ENCODE data around the gene SLC22A17. TPM values are rescaled to one million over a fixed set of nuclear protein-coding genes. Genes with fewer than 3 reads are reported as not detected.
A peak's percentile ranks its signal among the peaks of the same experiment; 100 is the strongest.

Gene SLC22A17
- total RNA-seq, 1 experiment from 2014 or later: 42.3 TPM

DNA sequence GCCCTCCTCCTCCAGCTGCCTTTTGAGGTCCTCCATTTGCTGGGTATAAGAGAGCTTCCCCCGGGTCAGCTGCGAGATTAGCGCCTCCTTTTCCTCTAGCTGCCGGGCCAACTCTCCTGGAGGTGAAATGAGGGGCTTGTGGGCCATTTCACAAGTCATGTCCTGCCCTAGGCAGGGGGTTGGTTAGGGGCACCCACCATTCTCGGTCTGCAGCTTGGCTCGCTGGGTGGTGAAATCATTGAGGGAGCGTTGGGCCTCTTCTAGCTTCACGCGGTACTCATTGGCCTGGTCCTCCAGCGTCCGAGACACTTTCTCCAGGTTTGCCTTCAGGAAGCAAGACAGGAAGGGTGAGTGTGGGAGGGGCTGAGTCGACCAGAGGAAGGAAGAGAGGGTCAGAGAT is 36.7 kb upstream of the SLC22A17 start (continued):
- TF ChIP-seq, protein P1, sequence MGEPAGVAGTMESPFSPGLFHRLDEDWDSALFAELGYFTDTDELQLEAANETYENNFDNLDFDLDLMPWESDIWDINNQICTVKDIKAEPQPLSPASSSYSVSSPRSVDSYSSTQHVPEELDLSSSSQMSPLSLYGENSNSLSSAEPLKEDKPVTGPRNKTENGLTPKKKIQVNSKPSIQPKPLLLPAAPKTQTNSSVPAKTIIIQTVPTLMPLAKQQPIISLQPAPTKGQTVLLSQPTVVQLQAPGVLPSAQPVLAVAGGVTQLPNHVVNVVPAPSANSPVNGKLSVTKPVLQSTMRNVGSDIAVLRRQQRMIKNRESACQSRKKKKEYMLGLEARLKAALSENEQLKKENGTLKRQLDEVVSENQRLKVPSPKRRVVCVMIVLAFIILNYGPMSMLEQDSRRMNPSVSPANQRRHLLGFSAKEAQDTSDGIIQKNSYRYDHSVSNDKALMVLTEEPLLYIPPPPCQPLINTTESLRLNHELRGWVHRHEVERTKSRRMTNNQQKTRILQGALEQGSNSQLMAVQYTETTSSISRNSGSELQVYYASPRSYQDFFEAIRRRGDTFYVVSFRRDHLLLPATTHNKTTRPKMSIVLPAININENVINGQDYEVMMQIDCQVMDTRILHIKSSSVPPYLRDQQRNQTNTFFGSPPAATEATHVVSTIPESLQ (CRISPR knock-in tag; IDR thresholded peaks at IDR 0.05): no peak
- TF ChIP-seq NR1H2 (CRISPR knock-in tag; IDR thresholded peaks at IDR 0.05) (no peak), JAZF1 (CRISPR knock-in tag; IDR thresholded peaks at IDR 0.05) (no peak), ZNF423 (CRISPR knock-in tag; IDR thresholded peaks at IDR 0.05) (no peak), ZNF138 (CRISPR knock-in tag; conservative IDR thresholded peaks at IDR 0.05) (no peak)
- TF ChIP-seq, protein P2, sequence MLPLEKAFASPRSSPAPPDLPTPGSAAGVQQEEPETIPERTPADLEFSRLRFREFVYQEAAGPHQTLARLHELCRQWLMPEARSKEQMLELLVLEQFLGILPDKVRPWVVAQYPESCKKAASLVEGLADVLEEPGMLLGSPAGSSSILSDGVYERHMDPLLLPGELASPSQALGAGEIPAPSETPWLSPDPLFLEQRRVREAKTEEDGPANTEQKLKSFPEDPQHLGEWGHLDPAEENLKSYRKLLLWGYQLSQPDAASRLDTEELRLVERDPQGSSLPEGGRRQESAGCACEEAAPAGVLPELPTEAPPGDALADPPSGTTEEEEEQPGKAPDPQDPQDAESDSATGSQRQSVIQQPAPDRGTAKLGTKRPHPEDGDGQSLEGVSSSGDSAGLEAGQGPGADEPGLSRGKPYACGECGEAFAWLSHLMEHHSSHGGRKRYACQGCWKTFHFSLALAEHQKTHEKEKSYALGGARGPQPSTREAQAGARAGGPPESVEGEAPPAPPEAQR (CRISPR knock-in tag; IDR thresholded peaks at IDR 0.05): no peak
- TF ChIP-seq, protein P3, sequence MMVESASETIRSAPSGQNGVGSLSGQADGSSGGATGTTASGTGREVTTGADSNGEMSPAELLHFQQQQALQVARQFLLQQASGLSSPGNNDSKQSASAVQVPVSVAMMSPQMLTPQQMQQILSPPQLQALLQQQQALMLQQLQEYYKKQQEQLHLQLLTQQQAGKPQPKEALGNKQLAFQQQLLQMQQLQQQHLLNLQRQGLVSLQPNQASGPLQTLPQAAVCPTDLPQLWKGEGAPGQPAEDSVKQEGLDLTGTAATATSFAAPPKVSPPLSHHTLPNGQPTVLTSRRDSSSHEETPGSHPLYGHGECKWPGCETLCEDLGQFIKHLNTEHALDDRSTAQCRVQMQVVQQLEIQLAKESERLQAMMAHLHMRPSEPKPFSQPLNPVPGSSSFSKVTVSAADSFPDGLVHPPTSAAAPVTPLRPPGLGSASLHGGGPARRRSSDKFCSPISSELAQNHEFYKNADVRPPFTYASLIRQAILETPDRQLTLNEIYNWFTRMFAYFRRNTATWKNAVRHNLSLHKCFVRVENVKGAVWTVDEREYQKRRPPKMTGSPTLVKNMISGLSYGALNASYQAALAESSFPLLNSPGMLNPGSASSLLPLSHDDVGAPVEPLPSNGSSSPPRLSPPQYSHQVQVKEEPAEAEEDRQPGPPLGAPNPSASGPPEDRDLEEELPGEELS (CRISPR knock-in tag; IDR thresholded peaks at IDR 0.05): no peak
- TF ChIP-seq, protein P4, sequence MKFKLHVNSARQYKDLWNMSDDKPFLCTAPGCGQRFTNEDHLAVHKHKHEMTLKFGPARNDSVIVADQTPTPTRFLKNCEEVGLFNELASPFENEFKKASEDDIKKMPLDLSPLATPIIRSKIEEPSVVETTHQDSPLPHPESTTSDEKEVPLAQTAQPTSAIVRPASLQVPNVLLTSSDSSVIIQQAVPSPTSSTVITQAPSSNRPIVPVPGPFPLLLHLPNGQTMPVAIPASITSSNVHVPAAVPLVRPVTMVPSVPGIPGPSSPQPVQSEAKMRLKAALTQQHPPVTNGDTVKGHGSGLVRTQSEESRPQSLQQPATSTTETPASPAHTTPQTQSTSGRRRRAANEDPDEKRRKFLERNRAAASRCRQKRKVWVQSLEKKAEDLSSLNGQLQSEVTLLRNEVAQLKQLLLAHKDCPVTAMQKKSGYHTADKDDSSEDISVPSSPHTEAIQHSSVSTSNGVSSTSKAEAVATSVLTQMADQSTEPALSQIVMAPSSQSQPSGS (CRISPR knock-in tag; IDR thresholded peaks at IDR 0.05; ENCODE audit: borderline replicate concordance, low read depth): no peak

DNA sequence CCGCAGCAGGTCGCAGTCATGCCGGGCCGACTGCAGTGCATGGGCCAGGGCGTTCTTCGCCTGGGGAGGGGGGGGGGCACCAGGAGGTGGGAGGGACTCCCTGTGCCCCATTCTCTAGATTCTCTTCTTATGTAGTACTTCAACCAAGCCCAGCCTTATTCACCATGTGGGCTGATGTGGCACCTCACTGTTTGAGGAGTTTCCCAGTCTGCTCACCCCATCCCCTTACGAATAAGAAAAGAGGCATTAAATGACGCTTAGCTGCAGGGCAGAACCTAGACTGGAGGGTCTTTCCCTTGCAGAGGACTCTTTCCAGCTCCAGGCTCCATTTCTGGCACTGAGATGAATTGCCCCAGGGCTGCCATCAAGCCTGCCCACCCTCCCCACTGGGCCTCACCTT is 36.3 kb upstream of the SLC22A17 start:
- H3K9me3 Mint-ChIP-seq: peaks cover 5% of the 10 kb centered on the region
- POLR2A ChIA-PET: interaction anchor here (1.6 kb wide), 1 partner anchor 12 kb away, joined by 4 read pairs; the partner anchor contains the start of gene CMTM5
- ATAC-seq (peak; percentile 56), DNase-seq (ENCODE audit: low spot score) (no peak)
- H3K27ac Mint-ChIP-seq: no peak overlapping the region
- CTCF ChIA-PET: interaction anchor here (0.7 to 3.7 kb wide), 8 partner anchors 10 to 906 kb away, joined by 3 to 27 read pairs (median 6); partner anchors contain the start of gene CMTM5
- H3K4me1 Mint-ChIP-seq: peaks cover 17% of the 10 kb centered on the region
- no peaks in the 10 kb centered on the region for H3K36me3 Mint-ChIP-seq
- H3K27me3 Mint-ChIP-seq (ENCODE audit: low read depth): peaks cover 27% of the 10 kb centered on the region
- no peak overlapping the region for H3K4me3 Mint-ChIP-seq
- TF ChIP-seq, protein P5, sequence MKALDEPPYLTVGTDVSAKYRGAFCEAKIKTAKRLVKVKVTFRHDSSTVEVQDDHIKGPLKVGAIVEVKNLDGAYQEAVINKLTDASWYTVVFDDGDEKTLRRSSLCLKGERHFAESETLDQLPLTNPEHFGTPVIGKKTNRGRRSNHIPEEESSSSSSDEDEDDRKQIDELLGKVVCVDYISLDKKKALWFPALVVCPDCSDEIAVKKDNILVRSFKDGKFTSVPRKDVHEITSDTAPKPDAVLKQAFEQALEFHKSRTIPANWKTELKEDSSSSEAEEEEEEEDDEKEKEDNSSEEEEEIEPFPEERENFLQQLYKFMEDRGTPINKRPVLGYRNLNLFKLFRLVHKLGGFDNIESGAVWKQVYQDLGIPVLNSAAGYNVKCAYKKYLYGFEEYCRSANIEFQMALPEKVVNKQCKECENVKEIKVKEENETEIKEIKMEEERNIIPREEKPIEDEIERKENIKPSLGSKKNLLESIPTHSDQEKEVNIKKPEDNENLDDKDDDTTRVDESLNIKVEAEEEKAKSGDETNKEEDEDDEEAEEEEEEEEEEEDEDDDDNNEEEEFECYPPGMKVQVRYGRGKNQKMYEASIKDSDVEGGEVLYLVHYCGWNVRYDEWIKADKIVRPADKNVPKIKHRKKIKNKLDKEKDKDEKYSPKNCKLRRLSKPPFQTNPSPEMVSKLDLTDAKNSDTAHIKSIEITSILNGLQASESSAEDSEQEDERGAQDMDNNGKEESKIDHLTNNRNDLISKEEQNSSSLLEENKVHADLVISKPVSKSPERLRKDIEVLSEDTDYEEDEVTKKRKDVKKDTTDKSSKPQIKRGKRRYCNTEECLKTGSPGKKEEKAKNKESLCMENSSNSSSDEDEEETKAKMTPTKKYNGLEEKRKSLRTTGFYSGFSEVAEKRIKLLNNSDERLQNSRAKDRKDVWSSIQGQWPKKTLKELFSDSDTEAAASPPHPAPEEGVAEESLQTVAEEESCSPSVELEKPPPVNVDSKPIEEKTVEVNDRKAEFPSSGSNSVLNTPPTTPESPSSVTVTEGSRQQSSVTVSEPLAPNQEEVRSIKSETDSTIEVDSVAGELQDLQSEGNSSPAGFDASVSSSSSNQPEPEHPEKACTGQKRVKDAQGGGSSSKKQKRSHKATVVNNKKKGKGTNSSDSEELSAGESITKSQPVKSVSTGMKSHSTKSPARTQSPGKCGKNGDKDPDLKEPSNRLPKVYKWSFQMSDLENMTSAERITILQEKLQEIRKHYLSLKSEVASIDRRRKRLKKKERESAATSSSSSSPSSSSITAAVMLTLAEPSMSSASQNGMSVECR (CRISPR knock-in tag; IDR thresholded peaks at IDR 0.05; ENCODE audit: borderline replicate concordance): no peak
- TF ChIP-seq TP53 (CRISPR knock-in tag; IDR thresholded peaks at IDR 0.05) (no peak), FOXJ3 (CRISPR knock-in tag; IDR thresholded peaks at IDR 0.05; ENCODE audit: borderline replicate concordance) (no peak), HMGA2 (CRISPR knock-in tag; IDR thresholded peaks at IDR 0.05) (no peak), RORB (CRISPR knock-in tag; IDR thresholded peaks at IDR 0.05) (no peak), ZNF671 (CRISPR knock-in tag; IDR thresholded peaks at IDR 0.05) (no peak), JUN (CRISPR knock-in tag; IDR thresholded peaks at IDR 0.05) (no peak), PRRX2 (CRISPR knock-in tag; IDR thresholded peaks at IDR 0.05) (no peak)
- TF ChIP-seq, protein P3 (CRISPR knock-in tag; IDR thresholded peaks at IDR 0.05): no peak
- TF ChIP-seq, protein P6, sequence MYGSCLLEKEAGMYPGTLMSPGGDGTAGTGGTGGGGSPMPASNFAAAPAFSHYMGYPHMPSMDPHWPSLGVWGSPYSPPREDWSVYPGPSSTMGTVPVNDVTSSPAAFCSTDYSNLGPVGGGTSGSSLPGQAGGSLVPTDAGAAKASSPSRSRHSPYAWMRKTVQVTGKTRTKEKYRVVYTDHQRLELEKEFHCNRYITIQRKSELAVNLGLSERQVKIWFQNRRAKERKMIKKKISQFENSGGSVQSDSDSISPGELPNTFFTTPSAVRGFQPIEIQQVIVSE (CRISPR knock-in tag; IDR thresholded peaks at IDR 0.05; ENCODE audit: borderline replicate concordance): no peak
- TF ChIP-seq, protein P7, sequence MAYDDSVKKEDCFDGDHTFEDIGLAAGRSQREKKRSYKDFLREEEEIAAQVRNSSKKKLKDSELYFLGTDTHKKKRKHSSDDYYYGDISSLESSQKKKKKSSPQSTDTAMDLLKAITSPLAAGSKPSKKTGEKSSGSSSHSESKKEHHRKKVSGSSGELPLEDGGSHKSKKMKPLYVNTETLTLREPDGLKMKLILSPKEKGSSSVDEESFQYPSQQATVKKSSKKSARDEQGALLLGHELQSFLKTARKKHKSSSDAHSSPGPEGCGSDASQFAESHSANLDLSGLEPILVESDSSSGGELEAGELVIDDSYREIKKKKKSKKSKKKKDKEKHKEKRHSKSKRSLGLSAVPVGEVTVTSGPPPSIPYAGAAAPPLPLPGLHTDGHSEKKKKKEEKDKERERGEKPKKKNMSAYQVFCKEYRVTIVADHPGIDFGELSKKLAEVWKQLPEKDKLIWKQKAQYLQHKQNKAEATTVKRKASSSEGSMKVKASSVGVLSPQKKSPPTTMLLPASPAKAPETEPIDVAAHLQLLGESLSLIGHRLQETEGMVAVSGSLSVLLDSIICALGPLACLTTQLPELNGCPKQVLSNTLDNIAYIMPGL (CRISPR knock-in tag; IDR thresholded peaks at IDR 0.05): no peak
- TF ChIP-seq, protein P8, sequence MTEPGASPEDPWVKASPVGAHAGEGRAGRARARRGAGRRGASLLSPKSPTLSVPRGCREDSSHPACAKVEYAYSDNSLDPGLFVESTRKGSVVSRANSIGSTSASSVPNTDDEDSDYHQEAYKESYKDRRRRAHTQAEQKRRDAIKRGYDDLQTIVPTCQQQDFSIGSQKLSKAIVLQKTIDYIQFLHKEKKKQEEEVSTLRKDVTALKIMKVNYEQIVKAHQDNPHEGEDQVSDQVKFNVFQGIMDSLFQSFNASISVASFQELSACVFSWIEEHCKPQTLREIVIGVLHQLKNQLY (CRISPR knock-in tag; IDR thresholded peaks at IDR 0.05): no peak
